C4-2B (cell line): Measurements from ENCODE around the gene GPBAR1.

Experiments
- ZFX ChIP-seq: fragments of 450-650 bp; IDR thresholded peaks from 2 replicates; pipeline ENCODE4 v1.6.1; 2017
- TF ChIP-seq, protein P1 (sequence below): fragments of 450-650 bp; conservative IDR thresholded peaks from 2 replicates; pipeline ENCODE4 v1.5.1; 2017; ENCODE audit warnings: mild to moderate bottlenecking

DNA sequence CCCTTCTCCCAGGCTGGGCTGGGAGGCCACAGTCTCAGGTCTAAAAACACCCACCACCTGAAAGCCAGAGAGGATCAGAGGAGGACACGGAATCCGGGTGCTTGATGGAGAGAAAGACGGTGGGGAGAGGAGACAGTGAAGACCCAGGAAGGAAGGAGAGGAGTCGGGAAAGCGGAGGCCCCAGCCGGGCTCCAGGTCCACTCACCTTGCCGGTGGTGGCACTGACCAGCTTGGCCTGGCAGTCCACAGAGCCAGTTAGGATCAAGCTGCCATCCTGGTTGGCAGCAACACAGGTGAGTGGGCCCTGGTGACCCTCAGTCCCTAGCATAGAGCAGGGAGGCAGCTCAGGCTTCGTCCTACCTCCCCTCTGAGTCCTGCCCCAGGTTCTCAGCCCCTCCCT, 4.8 kb downstream of the GPBAR1 start:
- TF ChIP-seq, protein P1, sequence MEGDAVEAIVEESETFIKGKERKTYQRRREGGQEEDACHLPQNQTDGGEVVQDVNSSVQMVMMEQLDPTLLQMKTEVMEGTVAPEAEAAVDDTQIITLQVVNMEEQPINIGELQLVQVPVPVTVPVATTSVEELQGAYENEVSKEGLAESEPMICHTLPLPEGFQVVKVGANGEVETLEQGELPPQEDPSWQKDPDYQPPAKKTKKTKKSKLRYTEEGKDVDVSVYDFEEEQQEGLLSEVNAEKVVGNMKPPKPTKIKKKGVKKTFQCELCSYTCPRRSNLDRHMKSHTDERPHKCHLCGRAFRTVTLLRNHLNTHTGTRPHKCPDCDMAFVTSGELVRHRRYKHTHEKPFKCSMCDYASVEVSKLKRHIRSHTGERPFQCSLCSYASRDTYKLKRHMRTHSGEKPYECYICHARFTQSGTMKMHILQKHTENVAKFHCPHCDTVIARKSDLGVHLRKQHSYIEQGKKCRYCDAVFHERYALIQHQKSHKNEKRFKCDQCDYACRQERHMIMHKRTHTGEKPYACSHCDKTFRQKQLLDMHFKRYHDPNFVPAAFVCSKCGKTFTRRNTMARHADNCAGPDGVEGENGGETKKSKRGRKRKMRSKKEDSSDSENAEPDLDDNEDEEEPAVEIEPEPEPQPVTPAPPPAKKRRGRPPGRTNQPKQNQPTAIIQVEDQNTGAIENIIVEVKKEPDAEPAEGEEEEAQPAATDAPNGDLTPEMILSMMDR = no peak
- TF ChIP-seq ZFX = no peak
